IPS-20b (cell line): Measurements from ENCODE around the gene GPC3.

Experiments used
- H3K27ac ChIP-seq: one replicate; pipeline ENCODE4 v1.5.1; 2013; ENCODE audit warnings: low read length
- H3K27me3 ChIP-seq: 2 replicates; pipeline ENCODE4 v1.6.1; 2013; ENCODE audit warnings: mild to moderate bottlenecking, low read length, inconsistent platforms; ENCODE audit not compliant: insufficient read depth
- H3K36me3 ChIP-seq: 2 replicates; pipeline ENCODE4 v1.6.1; 2013; ENCODE audit warnings: low read depth, mild to moderate bottlenecking, inconsistent platforms, low read length, moderate library complexity; ENCODE audit not compliant: insufficient read depth
- H3K4me1 ChIP-seq: 2 replicates; pipeline ENCODE4 v1.6.1; 2013; ENCODE audit warnings: mild to moderate bottlenecking, control low read depth, inconsistent platforms, low read length, moderate library complexity; ENCODE audit not compliant: insufficient read depth
- H3K4me3 ChIP-seq: 2 replicates; pipeline ENCODE4 v1.5.1; 2013; ENCODE audit warnings: mild to moderate bottlenecking, low read length, inconsistent platforms
- H3K9ac ChIP-seq: 2 replicates; pipeline ENCODE4 v1.6.1; 2013; ENCODE audit warnings: low read depth, mild to moderate bottlenecking, inconsistent platforms, low read length, moderate library complexity
- H3K9me3 ChIP-seq: 2 replicates; pipeline ENCODE4 v1.6.1; 2013; ENCODE audit warnings: mild to moderate bottlenecking, low read depth, low read length, inconsistent platforms; ENCODE audit not compliant: insufficient read depth

The GPC3 gene

GRCh38 chrX:133818019-133818418 lies 167.4 kb downstream of the GPC3 start:
- H3K4me3 ChIP-seq = no peak overlapping the region
- no peaks in the 10 kb centered on the region for H3K36me3 ChIP-seq
- H3K4me1 ChIP-seq = no peaks in the 10 kb centered on the region
- no peak overlapping the region for H3K27ac ChIP-seq
- H3K27me3 ChIP-seq = no peaks in the 10 kb centered on the region
- H3K9me3 ChIP-seq = no peaks in the 10 kb centered on the region
- no peak overlapping the region for H3K9ac ChIP-seq

DNA sequence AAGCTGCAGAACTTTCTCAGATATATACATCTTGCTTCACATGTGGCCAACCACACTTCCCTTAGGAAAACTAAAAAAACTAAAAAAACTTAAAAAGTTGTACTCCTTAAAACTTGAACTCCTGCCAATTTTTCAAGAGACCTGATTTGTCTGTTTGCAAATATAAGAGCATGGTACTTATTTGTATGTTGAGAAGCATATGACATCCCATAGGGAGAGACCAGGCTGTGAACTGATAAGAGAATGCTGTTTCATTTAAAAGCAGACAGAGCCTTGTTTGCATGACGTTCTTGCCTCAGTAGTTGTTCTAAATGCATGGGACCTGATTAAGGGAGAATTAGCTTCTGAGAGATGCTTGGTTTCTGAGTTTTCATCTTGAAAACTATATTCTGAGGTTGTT lies 169.9 kb downstream of the GPC3 start:
- Histone ChIP-seq H3K9ac (no peak overlapping the region), H3K4me1 (0 out of 2 replicates have a peak, but pooled peaks cover 2% of the 10 kb centered on the region), H3K9me3 (no peaks in the 10 kb centered on the region), H3K36me3 (no peaks in the 10 kb centered on the region), H3K4me3 (no peak overlapping the region), H3K27ac (no peak overlapping the region), H3K27me3 (no peaks in the 10 kb centered on the region)

DNA sequence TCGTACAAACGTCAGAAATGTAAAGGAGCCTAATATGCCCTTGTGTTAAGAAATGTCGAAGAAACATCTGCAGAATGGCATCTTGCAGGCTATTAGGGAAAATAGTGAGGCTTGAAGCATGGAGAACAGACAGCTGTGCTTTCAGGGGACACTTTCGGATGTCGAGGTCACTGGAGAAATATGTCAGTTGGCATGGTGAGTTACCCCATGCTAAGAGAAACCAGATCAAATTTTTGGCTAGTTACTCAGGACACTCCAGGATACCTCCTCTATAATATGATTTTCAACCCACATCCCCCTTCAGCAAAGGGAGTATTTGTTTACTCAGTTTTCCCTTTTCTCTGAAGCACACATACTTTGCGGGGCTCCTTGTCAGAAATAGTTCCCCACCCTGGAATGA lies 171.4 kb downstream of the GPC3 start:
- Histone ChIP-seq H3K4me1 (0 out of 2 replicates have a peak, but pooled peaks cover 2% of the 10 kb centered on the region), H3K27ac (no peak overlapping the region), H3K27me3 (no peaks in the 10 kb centered on the region), H3K9ac (no peak overlapping the region), H3K36me3 (no peaks in the 10 kb centered on the region), H3K9me3 (no peaks in the 10 kb centered on the region), H3K4me3 (no peak overlapping the region)

- Histone ChIP-seq H3K9ac (no peak overlapping the region), H3K4me3 (no peak overlapping the region), H3K9me3 (no peaks in the 10 kb centered on the region), H3K27ac (no peak overlapping the region), H3K4me1 (0 out of 2 replicates have a peak, but pooled peaks cover 2% of the 10 kb centered on the region), H3K36me3 (no peaks in the 10 kb centered on the region), H3K27me3 (no peaks in the 10 kb centered on the region)
These were observed 173.0 kb downstream of the GPC3 start for GRCh38 chrX:133812402-133812801.

DNA sequence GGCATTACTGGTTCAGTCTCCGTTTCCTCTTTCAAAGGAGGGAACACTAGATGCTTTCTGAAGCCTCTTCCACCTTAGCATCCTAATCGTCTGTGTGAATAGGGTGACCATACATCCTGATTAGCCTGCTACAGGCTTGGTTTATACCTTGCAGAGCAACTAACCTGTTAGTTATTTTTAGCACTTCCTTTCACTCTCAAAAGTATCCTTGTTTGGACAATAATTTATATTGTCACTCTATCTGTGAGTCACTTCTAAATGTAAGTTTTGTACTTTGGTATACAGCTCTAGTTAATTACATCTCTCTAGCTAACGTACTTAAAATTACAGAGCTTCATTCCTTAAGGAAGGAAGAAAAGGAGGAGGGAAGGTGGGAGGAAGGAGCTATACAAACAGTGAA lies 174.5 kb downstream of the GPC3 start:
- H3K4me1 ChIP-seq = 0 out of 2 replicates have a peak, but pooled peaks cover 2% of the 10 kb centered on the region
- no peaks in the 10 kb centered on the region for H3K27me3 ChIP-seq
- H3K4me3 ChIP-seq = no peak overlapping the region
- H3K9ac ChIP-seq = no peak overlapping the region
- H3K27ac ChIP-seq = no peak overlapping the region
- no peaks in the 10 kb centered on the region for H3K36me3 ChIP-seq
- H3K9me3 ChIP-seq = no peaks in the 10 kb centered on the region

- Histone ChIP-seq H3K4me1 (no peaks in the 10 kb centered on the region), H3K27me3 (no peaks in the 10 kb centered on the region), H3K9ac (no peak overlapping the region), H3K9me3 (no peaks in the 10 kb centered on the region), H3K36me3 (no peaks in the 10 kb centered on the region), H3K27ac (no peak overlapping the region), H3K4me3 (no peak overlapping the region)
These were observed 181.3 kb downstream of the GPC3 start for GRCh38 chrX:133804072-133804471.

GRCh38 chrX:133796282-133796681 lies 189.1 kb downstream of the GPC3 start:
- Histone ChIP-seq H3K4me3 (no peak overlapping the region), H3K27ac (no peak overlapping the region), H3K9ac (no peak overlapping the region), H3K4me1 (no peaks in the 10 kb centered on the region; the same call in 1 of the 2 replicates), H3K36me3 (no peaks in the 10 kb centered on the region), H3K9me3 (no peaks in the 10 kb centered on the region), H3K27me3 (no peaks in the 10 kb centered on the region)

GRCh38 chrX:133794126-133794525 lies 191.3 kb downstream of the GPC3 start:
- Histone ChIP-seq H3K9ac (no peak overlapping the region), H3K36me3 (no peaks in the 10 kb centered on the region), H3K4me3 (no peak overlapping the region), H3K27ac (no peak overlapping the region), H3K9me3 (no peaks in the 10 kb centered on the region), H3K4me1 (no peaks in the 10 kb centered on the region; the same call in 1 of the 2 replicates), H3K27me3 (no peaks in the 10 kb centered on the region)

DNA sequence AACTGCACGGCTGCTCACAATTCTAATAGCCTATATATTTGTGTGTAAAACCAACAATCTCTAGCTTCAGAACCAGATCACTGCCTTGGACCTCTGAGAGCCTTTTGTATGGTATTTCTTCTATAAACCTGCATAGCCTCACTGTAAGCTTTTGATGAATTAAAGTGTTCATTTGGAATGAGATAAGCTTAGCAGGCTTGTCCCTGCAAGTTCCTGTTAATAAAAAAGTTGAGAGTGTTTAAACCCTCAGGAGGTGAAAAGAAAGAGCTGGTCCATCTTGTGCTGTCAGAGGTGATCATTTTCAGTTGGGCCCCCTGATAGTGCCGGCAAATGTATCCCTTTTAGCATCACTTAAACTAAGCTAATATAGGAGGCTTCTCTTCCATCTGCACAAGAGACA lies 191.8 kb downstream of the GPC3 start:
- Histone ChIP-seq H3K27me3 (no peaks in the 10 kb centered on the region), H3K9ac (no peak overlapping the region), H3K4me3 (no peak overlapping the region), H3K27ac (no peak overlapping the region), H3K9me3 (no peaks in the 10 kb centered on the region), H3K4me1 (no peaks in the 10 kb centered on the region; the same call in 1 of the 2 replicates), H3K36me3 (no peaks in the 10 kb centered on the region)

DNA sequence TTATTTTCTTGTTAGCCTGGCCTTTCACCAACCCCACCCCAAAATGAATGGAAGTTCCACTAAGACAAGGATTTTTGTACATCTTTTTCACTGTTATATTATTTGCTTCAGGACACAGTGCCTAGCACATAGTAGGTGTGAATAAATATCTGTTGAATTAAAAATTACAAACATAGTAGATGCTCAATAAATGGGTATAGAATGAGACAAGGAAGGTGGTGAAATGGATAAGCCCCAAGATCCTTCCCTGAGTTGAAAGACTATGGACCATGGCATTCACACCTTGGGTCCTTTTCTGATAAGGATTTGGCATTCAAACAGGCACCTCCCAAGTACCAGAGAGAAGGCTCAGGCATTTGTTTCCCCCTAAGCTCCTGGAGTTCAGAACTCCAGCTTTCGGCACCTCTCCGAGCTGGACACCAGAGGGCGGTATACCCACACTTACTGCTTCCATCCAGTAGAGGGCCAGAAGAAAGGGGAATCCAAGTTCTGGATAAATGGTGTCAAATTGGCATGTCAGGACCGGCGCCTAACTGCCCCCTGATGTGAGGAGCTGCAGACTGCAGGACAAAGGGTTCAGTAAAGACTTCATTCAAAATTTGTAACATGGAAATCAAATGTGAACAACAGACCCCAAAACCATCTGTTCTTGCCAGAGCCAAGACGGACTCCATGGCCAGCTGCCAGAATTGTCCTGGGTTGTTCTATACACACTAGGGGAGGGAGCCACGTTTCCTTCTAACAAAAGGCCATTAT lies 193.0 kb downstream of the GPC3 start:
- H3K4me3 ChIP-seq = peak overlapping the region; percentile 51; the same call in 1 of the 2 replicates
- no peak overlapping the region for H3K27ac ChIP-seq

GRCh38 chrX:133789829-133790228 lies 195.6 kb downstream of the GPC3 start:
- Histone ChIP-seq H3K9ac (no peak overlapping the region), H3K9me3 (no peaks in the 10 kb centered on the region), H3K4me3 (no peak overlapping the region), H3K36me3 (no peaks in the 10 kb centered on the region), H3K27me3 (no peaks in the 10 kb centered on the region), H3K4me1 (no peaks in the 10 kb centered on the region; the same call in 1 of the 2 replicates), H3K27ac (no peak overlapping the region)

More for the DNA sequence above, 193.0 kb downstream of the GPC3 start:
- Histone ChIP-seq H3K9ac (no peak overlapping the region), H3K36me3 (no peaks in the 10 kb centered on the region), H3K4me1 (no peaks in the 10 kb centered on the region; the same call in 1 of the 2 replicates), H3K27me3 (no peaks in the 10 kb centered on the region), H3K9me3 (no peaks in the 10 kb centered on the region)

DNA sequence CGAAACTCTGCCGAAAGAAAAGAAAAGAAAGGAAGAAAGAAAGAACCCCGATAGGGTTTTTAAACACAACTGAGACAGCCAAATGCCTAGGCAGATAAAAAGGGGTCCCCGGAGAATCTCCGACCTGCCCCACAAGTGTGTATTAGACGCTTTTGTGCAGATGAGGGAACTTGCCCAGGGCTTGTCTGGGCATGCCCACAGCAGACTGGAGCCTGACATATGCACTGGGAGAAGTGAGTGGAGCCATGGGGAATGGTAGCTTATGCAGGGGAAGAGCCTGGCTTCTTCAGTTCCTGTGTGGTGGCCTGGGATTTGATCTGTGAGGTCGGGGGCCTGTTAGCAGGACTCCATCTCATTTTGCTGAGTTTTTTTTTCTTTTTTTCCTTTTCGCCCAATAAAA lies 199.0 kb downstream of the GPC3 start:
- Histone ChIP-seq H3K27ac (no peak overlapping the region), H3K4me1 (peaks cover 23% of the 10 kb centered on the region; the same call in 1 of the 2 replicates), H3K27me3 (no peaks in the 10 kb centered on the region), H3K9me3 (no peaks in the 10 kb centered on the region), H3K36me3 (no peaks in the 10 kb centered on the region), H3K4me3 (no peak overlapping the region), H3K9ac (no peak overlapping the region)
